OCI-LY7 (cell line): ENCODE measurements around the gene SH2D3C. TPM values are rescaled to one million over a fixed set of nuclear protein-coding genes. Genes with fewer than 3 reads are reported as not detected.

Experiments used
- BruUV-seq: library from RNA; stranded (reverse); fragments of 400-500 nt; replicated peaks from 2 replicates; lab custom pipeline; 2021; lab: Mats Ljungman, UMichigan
- CTCF ChIA-PET: fragments of 300-600 bp; sonication (Branson Sonifier 250); formaldehyde crosslinking; loops from one replicate; lab custom pipeline; 2022; ENCODE audit warnings: antibody characterized with exemption; ENCODE audit not compliant: unreplicated experiment; lab: Charles Lee
- POLR2A ChIA-PET: fragments of 300-600 bp; sonication (Branson Sonifier 250); formaldehyde crosslinking; loops from one replicate; lab custom pipeline; 2022; ENCODE audit warnings: antibody characterized with exemption; lab: Charles Lee
- DNase-seq: peaks from one replicate; pipeline ENCODE4 v3.0.0-alpha.2; 2015; ENCODE audit warnings: low spot score
- H2AFZ ChIP-seq: fragments of 200-600 bp; sonication (generic), shearing (Covaris generic); 2 replicates; pipeline ENCODE4 v1.6.1; 2014; ENCODE audit warnings: mild to moderate bottlenecking, antibody characterized with exemption, low read length, moderate library complexity
- H3K27ac ChIP-seq: fragments of 200-600 bp; sonication (generic); 2 replicates; pipeline ENCODE4 v1.5.1; 2014; ENCODE audit warnings: mixed run types, low read depth, mild to moderate bottlenecking, moderate library complexity, low read length, inconsistent platforms; ENCODE audit not compliant: poor library complexity, severe bottlenecking
- H3K36me3 ChIP-seq: fragments of 200-600 bp; sonication (generic); 2 replicates; pipeline ENCODE4 v1.6.1; 2014; ENCODE audit warnings: mild to moderate bottlenecking, antibody characterized with exemption, low read length, moderate library complexity, mixed read lengths; ENCODE audit not compliant: insufficient read depth
- H3K4me1 ChIP-seq: fragments of 200-600 bp; sonication (generic); 2 replicates; pipeline ENCODE4 v1.5.1; 2014; ENCODE audit warnings: mild to moderate bottlenecking, low read length; ENCODE audit not compliant: insufficient read depth, poor library complexity, severe bottlenecking
- H3K4me2 ChIP-seq: fragments of 200-600 bp; sonication (generic); 2 replicates; pipeline ENCODE4 v1.6.1; 2014; ENCODE audit warnings: mild to moderate bottlenecking, low read length
- H3K4me3 ChIP-seq: fragments of 200-600 bp; sonication (generic); 2 replicates; pipeline ENCODE4 v1.5.1; 2014; ENCODE audit warnings: mild to moderate bottlenecking, low read depth, low read length; ENCODE audit not compliant: poor library complexity, severe bottlenecking
- H3K79me2 ChIP-seq: fragments of 200-600 bp; sonication (generic); 2 replicates; pipeline ENCODE4 v1.6.1; 2016; ENCODE audit warnings: low read depth, mild to moderate bottlenecking, low read length, moderate library complexity, mixed read lengths; ENCODE audit not compliant: insufficient read depth
- H3K9me2 ChIP-seq: fragments of 200-600 bp; sonication (generic); 2 replicates; pipeline ENCODE4 v1.6.1; 2016; ENCODE audit warnings: mild to moderate bottlenecking, low read length, mixed read lengths; ENCODE audit not compliant: insufficient read depth
- H3K9me3 ChIP-seq: fragments of 200-600 bp; sonication (generic); 2 replicates; pipeline ENCODE4 v1.6.1; 2014; ENCODE audit warnings: mild to moderate bottlenecking, mixed run types, low read length, mixed read lengths
- H4K20me1 ChIP-seq: fragments of 200-600 bp; sonication (generic); 2 replicates; pipeline ENCODE4 v1.6.1; 2014; ENCODE audit warnings: mild to moderate bottlenecking, antibody characterized with exemption, low read length, moderate library complexity, mixed read lengths; ENCODE audit not compliant: insufficient read depth
- EZH2phosphoT487 ChIP-seq: fragments of 200-600 bp; sonication (generic); IDR thresholded peaks from 2 replicates; pipeline ENCODE4 v1.6.1; 2018; ENCODE audit warnings: low read depth, borderline replicate concordance, mild to moderate bottlenecking, mixed run types, antibody characterized with exemption, low read length, moderate library complexity, mixed read lengths
- intact Hi-C: fragments of 100-400 bp; cut with micrococcal nuclease; formaldehyde crosslinking; loops from one replicate; pipeline ENCODE4 v1.10.0; 2022; ENCODE audit not compliant: unreplicated experiment
- total RNA-seq, 2 experiments: library from RNA; depleted of rRNA in 1 of 2; stranded (reverse); fragments of >200 nt in 1 of 2; shearing (Covaris generic) in 1 of 2; gene quantifications; 2 replicates each; pipeline ENCODE4 v1.2.3, GENCODE V29; 2014 to 2022
- TF ChIP-seq, protein P1 (sequence below): fragments of 200-600 bp; sonication (generic); conservative IDR thresholded peaks from 2 replicates; pipeline ENCODE4 v1.5.1; 2014; ENCODE audit warnings: mild to moderate bottlenecking, antibody characterized with exemption, low read length, moderate library complexity, mixed read lengths

Gene SH2D3C
- total RNA-seq, 2 experiments from 2014 or later, result 40.0 to 45.7 TPM

DNA sequence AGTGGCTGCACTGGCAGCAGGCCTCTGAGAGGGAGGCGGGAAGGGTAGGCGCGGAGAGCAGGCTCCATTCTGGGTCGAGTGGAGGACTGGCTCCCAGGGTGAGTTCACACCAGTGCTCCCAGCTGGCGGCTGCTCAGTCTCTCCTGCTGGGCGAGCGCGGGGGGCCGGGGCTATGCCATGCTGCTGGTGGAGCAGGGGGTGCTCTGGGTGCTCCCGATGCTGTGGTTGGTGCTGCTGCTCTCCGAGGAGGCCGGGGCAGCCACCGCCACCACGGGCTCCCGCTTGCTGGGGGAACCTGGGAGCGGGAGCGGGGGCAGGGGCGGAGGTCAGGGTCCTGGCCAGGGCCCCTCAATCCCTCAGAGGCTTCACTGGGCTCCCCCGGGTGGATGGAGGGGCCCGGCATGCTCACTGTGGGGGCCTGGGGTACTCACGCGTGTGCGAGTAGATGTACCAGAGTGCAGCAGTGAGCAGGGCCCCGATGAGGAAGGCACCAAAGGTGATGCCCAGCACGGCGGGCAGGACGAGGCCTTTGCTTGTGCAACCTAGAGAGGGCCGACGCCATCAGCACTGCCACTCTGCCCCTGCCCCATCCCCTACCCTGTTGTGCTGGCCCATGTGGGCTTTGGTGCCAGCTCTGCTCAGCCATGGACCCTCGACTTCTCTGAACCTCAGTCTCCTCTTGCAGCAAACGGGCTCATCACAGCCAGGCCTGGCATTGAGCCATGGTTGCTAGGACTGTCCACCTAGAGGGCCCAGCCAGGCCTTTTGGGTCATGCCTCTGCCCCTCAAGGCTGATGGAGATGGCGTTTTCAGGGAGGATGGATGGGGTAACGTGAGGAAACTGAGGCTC, 37.3 kb upstream of the SH2D3C start:
- TF ChIP-seq, protein P1, sequence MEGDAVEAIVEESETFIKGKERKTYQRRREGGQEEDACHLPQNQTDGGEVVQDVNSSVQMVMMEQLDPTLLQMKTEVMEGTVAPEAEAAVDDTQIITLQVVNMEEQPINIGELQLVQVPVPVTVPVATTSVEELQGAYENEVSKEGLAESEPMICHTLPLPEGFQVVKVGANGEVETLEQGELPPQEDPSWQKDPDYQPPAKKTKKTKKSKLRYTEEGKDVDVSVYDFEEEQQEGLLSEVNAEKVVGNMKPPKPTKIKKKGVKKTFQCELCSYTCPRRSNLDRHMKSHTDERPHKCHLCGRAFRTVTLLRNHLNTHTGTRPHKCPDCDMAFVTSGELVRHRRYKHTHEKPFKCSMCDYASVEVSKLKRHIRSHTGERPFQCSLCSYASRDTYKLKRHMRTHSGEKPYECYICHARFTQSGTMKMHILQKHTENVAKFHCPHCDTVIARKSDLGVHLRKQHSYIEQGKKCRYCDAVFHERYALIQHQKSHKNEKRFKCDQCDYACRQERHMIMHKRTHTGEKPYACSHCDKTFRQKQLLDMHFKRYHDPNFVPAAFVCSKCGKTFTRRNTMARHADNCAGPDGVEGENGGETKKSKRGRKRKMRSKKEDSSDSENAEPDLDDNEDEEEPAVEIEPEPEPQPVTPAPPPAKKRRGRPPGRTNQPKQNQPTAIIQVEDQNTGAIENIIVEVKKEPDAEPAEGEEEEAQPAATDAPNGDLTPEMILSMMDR, result no peak
- no peak for TF ChIP-seq EZH2phosphoT487
- no peak for DNase-seq
- H4K20me1 ChIP-seq, result no peaks in the 10 kb centered on the region
- H3K4me3 ChIP-seq, result no peak overlapping the region
- H3K27ac ChIP-seq, result no peak overlapping the region
- H3K79me2 ChIP-seq, result no peaks in the 10 kb centered on the region
- H3K9me2 ChIP-seq, result no peaks in the 10 kb centered on the region
- no peaks in the 10 kb centered on the region for H3K4me1 ChIP-seq
- H3K9me3 ChIP-seq, result no peaks in the 10 kb centered on the region
- no peak overlapping the region for H3K4me2 ChIP-seq
- H2AFZ ChIP-seq, result no peak overlapping the region
- BruUV-seq, result no TSS peak
- intact Hi-C loops, result no loop called here
- CTCF ChIA-PET, result no interaction called here
- POLR2A ChIA-PET, result no interaction called here
- peaks cover 64% of the 10 kb centered on the region for H3K36me3 ChIP-seq

DNA sequence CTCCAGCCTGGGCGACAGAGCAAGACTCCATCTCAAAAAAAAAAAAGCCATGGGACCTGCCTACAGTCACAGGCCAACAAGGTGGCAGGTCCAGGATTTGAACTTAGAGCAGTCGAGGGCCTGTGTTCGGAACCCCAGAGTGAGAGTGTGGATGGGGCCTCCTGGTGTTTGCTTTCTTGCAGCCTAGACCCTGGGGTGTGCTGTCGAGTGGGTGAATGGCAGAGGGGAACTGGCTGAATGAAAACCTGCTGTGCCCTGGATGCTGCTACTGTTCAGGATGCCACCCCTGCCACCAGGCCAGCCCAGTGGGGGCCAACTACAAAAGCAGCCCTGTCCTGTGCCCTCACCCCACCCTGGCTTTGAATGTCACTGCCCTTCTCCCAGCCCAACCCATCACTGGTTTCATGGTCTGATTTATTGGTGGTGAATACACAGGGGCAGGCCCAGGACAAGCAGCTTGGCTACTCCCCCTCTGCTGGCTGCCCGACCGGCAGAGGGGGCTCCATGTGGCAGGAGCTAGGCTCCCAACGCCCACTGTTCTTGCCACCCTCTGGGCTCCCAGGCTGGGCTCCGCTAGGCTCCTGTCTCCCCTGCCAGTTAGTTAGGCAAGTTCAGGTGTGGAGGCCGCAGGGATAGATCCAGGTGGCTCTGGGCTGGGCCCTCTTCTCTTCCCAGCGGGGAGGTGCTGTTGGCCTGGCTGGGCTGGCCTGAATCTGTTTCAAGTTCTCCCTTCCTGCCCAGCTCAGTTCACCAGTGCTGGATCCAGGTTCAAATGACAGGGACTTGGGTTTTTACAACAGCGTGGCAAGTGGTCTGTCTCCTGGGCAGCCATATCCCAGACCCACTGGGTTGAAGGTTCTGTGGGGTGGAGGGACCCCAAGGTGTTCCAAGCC, 36.4 kb upstream of the SH2D3C start:
- H3K4me1 ChIP-seq, result peaks cover 3% of the 10 kb centered on the region
- H3K36me3 ChIP-seq, result peaks cover 72% of the 10 kb centered on the region
- ChIA-PET CTCF (no interaction called here), POLR2A (no interaction called here)
- no peaks in the 10 kb centered on the region for H4K20me1 ChIP-seq
- no TSS peak for BruUV-seq
- no peaks in the 10 kb centered on the region for H3K79me2 ChIP-seq
- no peak for TF ChIP-seq EZH2phosphoT487
- TF ChIP-seq, protein P1, result no peak
- no peak overlapping the region for H3K4me3 ChIP-seq
- no peak overlapping the region for H3K4me2 ChIP-seq
- no peaks in the 10 kb centered on the region for H3K9me2 ChIP-seq
- no peaks in the 10 kb centered on the region for H3K9me3 ChIP-seq
- intact Hi-C loops, result no loop called here
- no peak for DNase-seq
- H3K27ac ChIP-seq, result no peak overlapping the region
- no peak overlapping the region for H2AFZ ChIP-seq
